Jurkat, Clone E6-1 (cell line): ENCODE measurements around the gene CCDC78.
"Not testable (repeated sequence)": the region's sequence is repeated elsewhere in the genome, so short reads cannot be mapped to it uniquely, and the experiment has no call there.

Experiments used
- DNase-seq: peaks from one replicate; pipeline ENCODE4 v3.0.0-alpha.2; 2011; ENCODE audit warnings: low read depth, low spot score
- H3K4me3 ChIP-seq: 2 replicates; pipeline ENCODE4 v1.5.1; 2011; ENCODE audit warnings: mild to moderate bottlenecking, low read length, control low read depth, moderate library complexity

The CCDC78 gene

DNA sequence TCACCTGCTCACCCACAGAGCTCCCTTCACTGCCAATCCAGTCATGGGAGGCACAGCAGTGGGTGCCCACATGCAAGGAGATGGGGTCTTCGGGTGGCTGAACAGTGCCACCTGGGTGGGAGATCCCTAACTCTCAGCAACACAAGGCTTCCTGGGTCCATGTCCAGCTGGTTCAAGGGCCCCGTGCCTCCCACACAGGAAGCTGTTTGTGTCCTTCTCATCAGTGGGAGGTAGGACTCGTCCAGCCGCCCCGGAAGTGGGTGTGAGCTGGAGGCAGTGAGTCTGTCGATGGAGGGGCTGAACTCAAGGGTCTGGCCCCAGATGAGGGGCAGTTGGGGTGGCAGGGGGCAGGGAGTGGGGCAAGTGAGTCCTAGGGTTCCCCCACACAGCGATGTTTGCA, 22.2 kb downstream of the CCDC78 start:
- DNase-seq, result no peak
- H3K4me3 ChIP-seq, result no peak overlapping the region

- DNase-seq, result no peak
- H3K4me3 ChIP-seq, result no peak overlapping the region
These were observed 22.8 kb downstream of the CCDC78 start for GRCh38 chr16:703406-703805.

- no peak overlapping the region for H3K4me3 ChIP-seq
- DNase-seq, result no peak
These were observed 23.9 kb downstream of the CCDC78 start for GRCh38 chr16:702341-702740.

GRCh38 chr16:700684-701584, 25.3 kb downstream of the CCDC78 start:
- no peak for DNase-seq
- no peak overlapping the region for H3K4me3 ChIP-seq

DNA sequence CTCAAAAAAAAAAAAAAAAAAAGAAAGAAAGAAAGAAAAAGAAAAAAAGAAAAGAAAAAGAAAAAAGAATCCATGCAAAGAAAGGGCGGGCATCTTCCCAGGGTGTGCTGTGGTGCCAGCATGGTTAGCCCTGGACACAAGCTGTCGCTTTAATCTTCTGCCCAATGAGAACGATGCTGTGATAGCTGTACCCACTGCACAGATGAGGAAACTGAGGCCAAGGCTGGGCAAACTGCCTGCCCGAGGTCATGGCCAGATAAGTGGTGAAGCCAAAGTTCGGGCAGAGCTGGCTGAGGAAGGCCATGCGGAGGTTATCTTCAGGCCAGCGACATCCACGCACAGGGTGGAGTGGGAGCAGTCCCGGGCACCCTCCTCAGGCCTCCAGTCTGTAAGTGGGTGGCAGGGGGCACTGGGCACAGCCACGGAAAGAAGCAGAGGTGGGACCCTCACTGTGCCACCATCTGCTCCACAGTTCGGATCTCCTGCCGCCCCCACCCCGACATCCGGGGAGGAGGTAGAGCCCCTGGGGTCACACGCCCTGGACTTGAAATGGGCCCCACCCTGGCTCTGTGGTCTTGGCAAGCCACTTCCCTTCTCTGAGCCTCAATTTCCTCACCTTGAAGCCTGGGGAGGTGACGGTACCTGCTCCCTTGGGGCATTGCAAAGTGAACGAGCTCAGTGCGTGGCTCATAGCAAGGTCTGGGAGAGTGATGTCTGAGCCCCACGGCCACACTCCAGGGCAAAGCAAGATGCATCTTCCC, 27.2 kb downstream of the CCDC78 start:
- no peak for DNase-seq
- H3K4me3 ChIP-seq, result no peak overlapping the region

DNA sequence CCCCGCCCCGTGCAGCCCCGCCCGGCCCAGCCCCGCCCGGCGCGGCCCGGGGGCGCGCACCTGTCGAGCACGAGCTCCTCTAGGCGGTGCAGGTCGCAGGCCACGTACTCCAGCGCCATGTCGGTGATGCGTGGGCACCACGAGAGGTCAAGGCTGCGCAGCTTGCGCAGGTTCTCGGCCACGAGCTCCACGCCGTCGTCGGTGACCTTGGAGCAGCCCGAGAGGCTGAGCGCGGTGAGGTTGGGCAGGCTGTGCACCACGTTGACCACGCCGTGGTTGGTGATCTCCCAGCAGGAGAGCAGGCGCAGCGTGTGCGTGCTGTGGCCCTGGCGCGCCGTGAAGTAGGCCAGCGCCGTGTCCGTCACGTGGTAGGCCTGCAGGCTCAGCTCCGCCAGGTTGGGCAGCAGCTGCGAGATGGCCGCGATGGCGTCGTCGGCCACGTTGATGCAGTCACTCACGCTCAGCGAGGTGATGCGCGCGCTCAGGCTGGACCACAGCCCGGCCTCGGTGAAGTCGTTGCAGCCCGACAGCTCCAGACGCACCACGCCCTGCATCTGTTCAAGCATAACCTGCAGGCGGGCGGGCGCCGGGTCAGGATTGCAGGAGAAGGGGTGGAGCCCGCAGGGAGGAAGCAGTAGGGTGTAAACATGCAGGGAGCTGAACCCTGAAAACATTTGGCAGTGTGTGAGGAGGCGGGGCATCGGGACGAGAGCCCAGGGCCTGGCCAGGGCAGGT, 30.7 kb downstream of the CCDC78 start:
- peak; percentile 28 for DNase-seq
- H3K4me3 ChIP-seq, result peak overlapping the region; percentile 63

- peak overlapping the region; percentile 63 for H3K4me3 ChIP-seq
- DNase-seq, result no peak
These were observed 31.3 kb downstream of the CCDC78 start for GRCh38 chr16:694863-695354.

DNA sequence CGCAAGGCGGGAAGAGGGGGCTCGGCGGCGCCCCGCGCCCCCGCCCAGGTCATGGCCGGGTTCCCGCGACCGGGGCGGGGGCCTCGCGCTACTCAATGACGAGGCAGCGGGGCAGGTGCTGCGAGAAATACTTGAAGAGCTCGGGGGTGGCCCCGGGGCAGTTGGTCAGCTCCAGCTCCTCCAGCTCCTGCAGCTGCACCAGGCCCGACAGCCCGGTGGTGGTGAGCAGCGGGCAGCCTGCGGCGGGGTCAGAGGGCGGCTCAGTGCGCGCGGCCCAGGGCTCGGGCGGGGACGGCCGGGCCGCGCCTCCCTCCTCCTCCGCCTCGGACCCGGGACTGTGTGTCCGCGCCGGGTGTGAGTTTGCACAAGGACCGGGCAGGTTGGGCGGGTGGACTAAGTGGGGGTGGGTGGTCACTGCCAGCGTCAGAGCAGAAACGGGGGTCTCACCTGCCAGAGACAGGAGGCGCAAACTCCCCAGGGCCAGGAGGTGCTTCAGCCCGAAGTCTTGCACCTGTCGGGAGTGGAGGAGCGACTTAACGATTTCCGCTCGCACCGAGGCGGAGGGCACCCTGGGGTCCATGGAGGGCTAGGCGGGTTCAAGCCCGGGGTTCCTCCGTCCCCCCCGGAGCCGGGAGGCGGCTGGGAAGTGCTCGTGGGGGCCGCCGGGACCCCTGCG, 31.9 kb downstream of the CCDC78 start:
- DNase-seq, result no peak
- H3K4me3 ChIP-seq, result peak overlapping the region; percentile 63

GRCh38 chr16:693766-694165, 32.5 kb downstream of the CCDC78 start:
- no peak for DNase-seq
- no peak overlapping the region for H3K4me3 ChIP-seq

GRCh38 chr16:693364-693763, 32.9 kb downstream of the CCDC78 start:
- H3K4me3 ChIP-seq, result no peak overlapping the region
- DNase-seq, result no peak

GRCh38 chr16:692356-693108, 33.7 kb downstream of the CCDC78 start:
- H3K4me3 ChIP-seq, result no peak overlapping the region
- no peak for DNase-seq

- H3K4me3 ChIP-seq, DNase-seq: not testable (repeated sequence)
These were observed 35.0 kb downstream of the CCDC78 start for GRCh38 chr16:691242-691641.

GRCh38 chr16:689175-689897, 36.9 kb downstream of the CCDC78 start:
- no peak for DNase-seq
- H3K4me3 ChIP-seq, result peak overlapping the region; percentile 91

DNA sequence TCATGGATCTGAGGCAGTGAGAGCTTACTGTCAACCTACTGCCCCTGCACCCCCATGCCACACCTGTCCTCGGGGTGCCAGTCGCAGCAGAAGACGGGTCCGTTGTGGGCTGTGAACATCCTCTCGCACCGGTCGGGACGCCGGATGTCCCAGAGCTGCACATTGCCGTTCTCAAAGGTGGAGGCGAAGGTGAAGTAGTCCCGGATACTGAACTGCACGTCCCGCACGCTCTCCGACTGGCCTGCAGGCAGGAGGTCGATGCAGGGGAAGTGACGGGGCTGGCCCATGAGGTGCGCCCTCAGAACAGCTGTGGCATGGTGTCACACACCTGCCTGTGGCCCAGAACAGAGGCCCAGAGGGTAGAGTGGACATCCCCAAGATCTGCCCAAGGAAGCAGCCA, 38.7 kb downstream of the CCDC78 start:
- H3K4me3 ChIP-seq, result no peak overlapping the region
- DNase-seq, result no peak

GRCh38 chr16:686459-687260, 39.6 kb downstream of the CCDC78 start:
- DNase-seq, result no peak
- H3K4me3 ChIP-seq, result no peak overlapping the region

DNA sequence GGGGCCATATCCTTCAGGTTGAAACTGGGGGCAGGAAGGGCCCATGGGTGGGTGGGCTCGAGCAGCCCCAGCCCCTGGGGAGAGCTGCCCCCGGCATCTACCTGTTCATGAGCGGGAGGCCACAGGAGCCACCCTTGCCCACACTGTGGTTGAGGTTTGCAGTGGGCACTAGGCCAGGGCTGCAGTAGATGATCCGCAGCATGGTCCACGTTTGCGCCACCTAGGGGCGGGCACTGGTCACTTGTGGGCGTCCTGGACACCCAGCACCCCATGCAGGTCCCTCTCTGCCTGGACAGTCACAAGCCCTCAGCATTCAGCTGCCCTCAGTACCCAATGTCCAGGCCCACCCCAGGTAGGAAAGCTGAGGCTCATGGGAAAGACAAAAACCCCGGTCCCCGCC, 40.3 kb downstream of the CCDC78 start:
- no peak overlapping the region for H3K4me3 ChIP-seq
- DNase-seq, result no peak
